ENCODE measurements around the gene OR4K13. TPM values are rescaled to one million over a fixed set of nuclear protein-coding genes. Genes with fewer than 3 reads are reported as not detected.

OR4K13 gene
- total RNA-seq, 4 donors from 2014 or later, result not detected

GRCh38 chr14:20031058-20031457 lies 4.8 kb downstream of the OR4K13 start:
- Histone ChIP-seq H3K36me3 (no peaks in the 10 kb centered on the region), H3K27ac (no peak overlapping the region), H3K27me3 (no peaks in the 10 kb centered on the region), H3K4me1 (no peaks in the 10 kb centered on the region), H3K9me3 (no peaks in the 10 kb centered on the region), H3K4me3 (no peak overlapping the region)
- TF ChIP-seq POLR2A (IDR thresholded peaks at IDR 0.05), result no peak
- TF ChIP-seq CTCF (IDR thresholded peaks at IDR 0.05), result no peak
- DNase-seq, result no peak

GRCh38 chr14:20019257-20019865 lies 16.5 kb downstream of the OR4K13 start, which contains the start of gene OR4K14:
OR4K14 (minus strand) TSS chr14:20019307; CDS start chr14:20015193, 4,114 bp downstream.
- TF ChIP-seq CTCF (IDR thresholded peaks at IDR 0.05), result no peak
- no peak for TF ChIP-seq POLR2A (IDR thresholded peaks at IDR 0.05)

GRCh38 chr14:20008156-20008555 lies 27.7 kb downstream of the OR4K13 start:
- TF ChIP-seq POLR2A (IDR thresholded peaks at IDR 0.05) (no peak), CTCF (IDR thresholded peaks at IDR 0.05) (no peak)
- H3K27me3 ChIP-seq, result no peaks in the 10 kb centered on the region
- DNase-seq, result no peak
- no peak overlapping the region for H3K27ac ChIP-seq
- peaks cover 0 to 3% (median 0%) of the 10 kb centered on the region in 4 donors for H3K9me3 ChIP-seq
- no peaks in the 10 kb centered on the region for H3K36me3 ChIP-seq
- no peaks in the 10 kb centered on the region for H3K4me1 ChIP-seq
- H3K4me3 ChIP-seq, result no peak overlapping the region

More at GRCh38 chr14:20019257-20019865, 16.5 kb downstream of the OR4K13 start, which contains the start of gene OR4K14:
- Histone ChIP-seq H3K9me3 (no peaks in the 10 kb centered on the region), H3K27ac (no peak within 1 kb of the TSS), H3K27me3 (no peaks in the 10 kb centered on the region), H3K4me3 (no peak within 1 kb of the TSS), H3K36me3 (no peaks in the 10 kb centered on the region), H3K4me1 (no peaks in the 10 kb centered on the region)
- DNase-seq, result no peak

- Histone ChIP-seq H3K27me3 (no peaks in the 10 kb centered on the region), H3K27ac (no peak overlapping the region), H3K4me3 (no peak overlapping the region), H3K9me3 (peaks cover 0 to 6% (median 0%) of the 10 kb centered on the region in 4 donors), H3K36me3 (no peaks in the 10 kb centered on the region), H3K4me1 (no peaks in the 10 kb centered on the region)
- DNase-seq, result no peak
- no peak for TF ChIP-seq POLR2A (IDR thresholded peaks at IDR 0.05)
- no peak for TF ChIP-seq CTCF (IDR thresholded peaks at IDR 0.05)
These were observed 33.5 kb downstream of the OR4K13 start for GRCh38 chr14:20002319-20002718.

- Histone ChIP-seq H3K4me1 (no peaks in the 10 kb centered on the region), H3K27me3 (no peaks in the 10 kb centered on the region), H3K4me3 (no peak within 1 kb of the TSS), H3K27ac (no peak within 1 kb of the TSS), H3K9me3 (peaks cover 0 to 6% (median 0%) of the 10 kb centered on the region in 4 donors), H3K36me3 (no peaks in the 10 kb centered on the region)
- TF ChIP-seq CTCF (IDR thresholded peaks at IDR 0.05) (no peak), POLR2A (IDR thresholded peaks at IDR 0.05) (no peak)
- DNase-seq, result no peak
These were observed 34.0 kb downstream of the OR4K13 start, which contains the start of gene OR4Q2 for GRCh38 chr14:20001863-20002262. OR4Q2 (plus strand) TSS chr14:20002163.
